DOHH2 (cell line): ENCODE measurements around the gene PRR15L.

Experiments used
- H3F3A ChIP-seq: fragments of 200-600 bp; sonication (generic), shearing (Covaris generic); 2 replicates; pipeline ENCODE4 v1.6.0; 2016; ENCODE audit warnings: antibody characterized with exemption, mild to moderate bottlenecking; ENCODE audit not compliant: control insufficient read depth, insufficient read depth
- H3K27ac ChIP-seq: fragments of 200-600 bp; sonication (generic); 2 replicates; pipeline ENCODE4 v1.5.1; 2014; ENCODE audit warnings: low read depth, mild to moderate bottlenecking, low read length, moderate library complexity
- H3K27me3 ChIP-seq: fragments of 200-600 bp; sonication (generic); 2 replicates; pipeline ENCODE4 v1.6.1; 2014; ENCODE audit warnings: mild to moderate bottlenecking, low read length, mixed read lengths; ENCODE audit not compliant: control insufficient read depth
- H3K36me3 ChIP-seq: fragments of 200-600 bp; sonication (generic); 2 replicates; pipeline ENCODE4 v1.6.1; 2014; ENCODE audit warnings: mild to moderate bottlenecking, low read length, moderate library complexity, mixed read lengths; ENCODE audit not compliant: control insufficient read depth
- H3K4me1 ChIP-seq: fragments of 200-600 bp; sonication (generic); 2 replicates; pipeline ENCODE4 v1.6.1; 2014; ENCODE audit warnings: mild to moderate bottlenecking, low read length, mixed read lengths; ENCODE audit not compliant: control insufficient read depth
- H3K4me2 ChIP-seq: fragments of 200-600 bp; sonication (generic); 2 replicates; pipeline ENCODE4 v1.6.0; 2014; ENCODE audit warnings: mild to moderate bottlenecking, low read length, moderate library complexity
- H3K4me3 ChIP-seq: fragments of 200-600 bp; sonication (generic); 2 replicates; pipeline ENCODE4 v1.5.1; 2014; ENCODE audit warnings: mild to moderate bottlenecking, low read length, mixed read lengths
- H3K79me2 ChIP-seq: fragments of 200-600 bp; sonication (generic); 2 replicates; pipeline ENCODE4 v1.6.1; 2014; ENCODE audit warnings: mild to moderate bottlenecking, low read length, mixed read lengths; ENCODE audit not compliant: control insufficient read depth
- H3K9me2 ChIP-seq: fragments of 200-600 bp; sonication (generic); replicated peaks from 2 replicates; pipeline ENCODE4 v1.6.1; 2014; ENCODE audit warnings: mild to moderate bottlenecking, low read length, mixed read lengths; ENCODE audit not compliant: control insufficient read depth
- H3K9me3 ChIP-seq: fragments of 200-600 bp; sonication (generic); 2 replicates; pipeline ENCODE4 v1.6.1; 2014; ENCODE audit warnings: antibody characterized with exemption, low read length, mixed read lengths; ENCODE audit not compliant: control insufficient read depth, insufficient read depth
- H4K20me1 ChIP-seq: fragments of 200-600 bp; sonication (generic); 2 replicates; pipeline ENCODE4 v1.6.0; 2014; ENCODE audit warnings: low read depth, mild to moderate bottlenecking, antibody characterized with exemption, low read length, moderate library complexity; ENCODE audit not compliant: control insufficient read depth, insufficient read depth
- EZH2phosphoT487 ChIP-seq: fragments of 200-600 bp; sonication (generic); IDR thresholded peaks from 2 replicates; pipeline ENCODE4 v1.6.1; 2017; ENCODE audit warnings: borderline replicate concordance, mild to moderate bottlenecking, antibody characterized with exemption, low read length, moderate library complexity, mixed read lengths
- TF ChIP-seq, protein P1 (sequence below): fragments of 200-600 bp; sonication (generic); IDR thresholded peaks from one replicate; pipeline ENCODE4 v1.5.1; 2014; ENCODE audit warnings: antibody characterized with exemption, mild to moderate bottlenecking, low read depth, low read length; ENCODE audit not compliant: poor library complexity, severe bottlenecking

PRR15L gene

DNA sequence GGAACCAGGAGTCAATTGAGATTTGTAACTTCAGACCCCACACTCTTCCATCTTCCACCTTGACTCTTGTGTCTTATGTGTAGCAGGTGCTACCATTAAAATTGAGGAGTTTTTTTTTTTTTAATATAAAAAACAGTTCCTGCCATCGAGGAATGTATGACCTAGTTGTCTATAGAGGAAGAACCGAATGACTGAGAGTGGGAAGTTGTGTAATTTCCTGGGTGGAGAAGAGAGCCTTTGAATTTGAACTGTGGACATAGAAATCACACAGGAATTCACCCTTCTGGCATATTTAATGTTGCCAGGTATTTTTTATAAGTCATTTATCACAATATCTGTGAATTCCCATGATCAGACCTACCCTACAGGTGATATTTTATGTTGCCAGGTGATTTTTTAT lies 39.7 kb downstream of the PRR15L start:
- Histone ChIP-seq H3K36me3 (peaks cover 23% of the 10 kb centered on the region), H3K79me2 (no peaks in the 10 kb centered on the region), H3K4me1 (no peaks in the 10 kb centered on the region), H3K27me3 (no peaks in the 10 kb centered on the region), H3K9me2 (no peaks in the 10 kb centered on the region), H3K4me2 (no peak overlapping the region), H3K27ac (no peak overlapping the region), H3F3A (peaks cover 3% of the 10 kb centered on the region; the same call in 1 of the 2 replicates), H3K9me3 (no peaks in the 10 kb centered on the region), H4K20me1 (peaks cover 3% of the 10 kb centered on the region; the same call in 1 of the 2 replicates), H3K4me3 (no peak overlapping the region)
- no peak for TF ChIP-seq EZH2phosphoT487
- TF ChIP-seq, protein P1, sequence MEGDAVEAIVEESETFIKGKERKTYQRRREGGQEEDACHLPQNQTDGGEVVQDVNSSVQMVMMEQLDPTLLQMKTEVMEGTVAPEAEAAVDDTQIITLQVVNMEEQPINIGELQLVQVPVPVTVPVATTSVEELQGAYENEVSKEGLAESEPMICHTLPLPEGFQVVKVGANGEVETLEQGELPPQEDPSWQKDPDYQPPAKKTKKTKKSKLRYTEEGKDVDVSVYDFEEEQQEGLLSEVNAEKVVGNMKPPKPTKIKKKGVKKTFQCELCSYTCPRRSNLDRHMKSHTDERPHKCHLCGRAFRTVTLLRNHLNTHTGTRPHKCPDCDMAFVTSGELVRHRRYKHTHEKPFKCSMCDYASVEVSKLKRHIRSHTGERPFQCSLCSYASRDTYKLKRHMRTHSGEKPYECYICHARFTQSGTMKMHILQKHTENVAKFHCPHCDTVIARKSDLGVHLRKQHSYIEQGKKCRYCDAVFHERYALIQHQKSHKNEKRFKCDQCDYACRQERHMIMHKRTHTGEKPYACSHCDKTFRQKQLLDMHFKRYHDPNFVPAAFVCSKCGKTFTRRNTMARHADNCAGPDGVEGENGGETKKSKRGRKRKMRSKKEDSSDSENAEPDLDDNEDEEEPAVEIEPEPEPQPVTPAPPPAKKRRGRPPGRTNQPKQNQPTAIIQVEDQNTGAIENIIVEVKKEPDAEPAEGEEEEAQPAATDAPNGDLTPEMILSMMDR, result no peak

DNA sequence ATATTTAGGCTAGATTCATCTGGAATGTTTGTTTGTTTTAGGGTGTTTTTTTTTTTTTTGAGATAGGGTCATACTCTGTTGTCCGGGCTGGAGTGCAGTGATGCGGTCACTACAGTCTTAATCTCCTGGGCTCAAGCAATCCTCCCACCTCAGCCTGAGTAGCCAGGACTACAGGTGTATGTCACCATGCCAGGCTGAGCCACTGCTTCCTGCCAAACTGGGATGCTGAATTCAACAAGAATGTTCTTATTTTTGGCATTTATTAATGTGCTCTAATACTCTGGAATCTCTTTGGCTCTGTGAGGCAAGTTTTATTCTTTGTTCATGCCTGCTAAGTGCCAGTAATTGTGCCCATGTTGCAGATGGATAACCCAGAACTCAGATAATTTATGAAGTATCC lies 40.1 kb downstream of the PRR15L start:
- TF ChIP-seq, protein P1, result no peak
- TF ChIP-seq EZH2phosphoT487, result no peak
- H3K9me2 ChIP-seq, result no peaks in the 10 kb centered on the region
- H3K79me2 ChIP-seq, result no peaks in the 10 kb centered on the region
- no peaks in the 10 kb centered on the region for H3K9me3 ChIP-seq
- peaks cover 3% of the 10 kb centered on the region; the same call in 1 of the 2 replicates for H4K20me1 ChIP-seq
- H3K4me2 ChIP-seq, result no peak overlapping the region
- peaks cover 20% of the 10 kb centered on the region for H3K36me3 ChIP-seq
- H3K4me1 ChIP-seq, result no peaks in the 10 kb centered on the region
- no peaks in the 10 kb centered on the region for H3K27me3 ChIP-seq
- no peak overlapping the region for H3K27ac ChIP-seq
- H3F3A ChIP-seq, result peaks cover 3% of the 10 kb centered on the region; the same call in 1 of the 2 replicates
- no peak overlapping the region for H3K4me3 ChIP-seq

DNA sequence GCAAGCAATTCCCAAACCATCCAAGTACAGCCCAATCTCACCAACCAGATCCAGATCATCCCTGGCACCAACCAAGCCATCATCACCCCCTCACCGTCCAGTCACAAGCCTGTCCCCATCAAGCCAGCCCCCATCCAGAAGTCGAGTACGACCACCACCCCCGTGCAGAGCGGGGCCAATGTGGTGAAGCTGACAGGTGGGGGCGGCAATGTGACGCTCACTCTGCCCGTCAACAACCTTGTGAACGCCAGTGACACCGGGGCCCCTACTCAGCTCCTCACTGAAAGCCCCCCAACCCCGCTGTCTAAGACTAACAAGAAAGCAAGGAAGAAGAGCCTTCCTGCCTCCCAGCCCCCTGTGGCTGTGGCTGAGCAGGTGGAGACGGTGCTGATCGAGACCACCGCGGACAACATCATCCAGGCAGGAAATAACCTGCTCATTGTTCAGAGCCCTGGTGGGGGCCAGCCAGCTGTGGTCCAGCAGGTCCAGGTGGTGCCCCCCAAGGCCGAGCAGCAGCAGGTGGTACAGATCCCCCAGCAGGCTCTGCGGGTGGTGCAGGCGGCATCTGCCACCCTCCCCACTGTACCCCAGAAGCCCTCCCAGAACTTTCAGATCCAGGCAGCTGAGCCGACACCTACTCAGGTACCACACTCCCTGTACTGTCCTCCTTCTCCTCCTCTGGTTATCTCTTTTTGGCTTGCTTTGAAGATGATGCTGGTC lies 41.0 kb downstream of the PRR15L start:
- Histone ChIP-seq H3K27ac (no peak overlapping the region), H3K4me3 (no peak overlapping the region), H3K79me2 (no peaks in the 10 kb centered on the region), H4K20me1 (peaks cover 3% of the 10 kb centered on the region; the same call in 1 of the 2 replicates), H3F3A (peaks cover 3% of the 10 kb centered on the region; the same call in 1 of the 2 replicates), H3K36me3 (peaks cover 18% of the 10 kb centered on the region), H3K9me3 (no peaks in the 10 kb centered on the region), H3K27me3 (no peaks in the 10 kb centered on the region), H3K4me1 (no peaks in the 10 kb centered on the region), H3K4me2 (no peak overlapping the region), H3K9me2 (no peaks in the 10 kb centered on the region)
- TF ChIP-seq EZH2phosphoT487, result no peak
- TF ChIP-seq, protein P1, result no peak
